ENCODE data around the gene CCDC171. TPM values are rescaled to one million over a fixed set of nuclear protein-coding genes. Genes with fewer than 3 reads are reported as not detected.

Gene CCDC171
- polyA plus RNA-seq, 1 donor from 2014 or later: 9.1 TPM

DNA sequence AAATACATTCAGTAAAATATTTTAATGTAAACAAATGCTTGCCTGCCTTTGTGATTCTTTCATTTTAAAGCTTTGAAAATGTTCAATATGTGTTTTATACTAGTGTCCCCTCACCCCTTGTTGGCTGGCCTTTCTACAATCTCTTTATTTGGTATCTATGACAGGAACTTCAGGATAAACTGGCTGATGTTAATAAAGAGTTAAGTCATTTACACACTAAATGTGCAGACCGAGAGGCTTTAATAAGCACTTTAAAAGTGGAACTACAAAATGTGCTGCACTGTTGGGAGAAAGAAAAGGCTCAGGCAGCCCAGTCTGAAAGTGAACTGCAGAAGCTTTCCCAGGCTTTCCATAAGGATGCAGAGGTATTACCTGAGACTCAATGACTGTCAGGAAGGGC lies 171.8 kb downstream of the CCDC171 start:
- Histone ChIP-seq H3K4me3 (ENCODE audit: low read length) (no peak overlapping the region), H3K9me3 (ENCODE audit: low read length) (no peaks in the 10 kb centered on the region), H2AFZ (ENCODE audit: low read depth, low read length) (no peak overlapping the region), H3K27me3 (ENCODE audit: insufficient read depth, low read depth, low read length) (no peaks in the 10 kb centered on the region), H3K9ac (ENCODE audit: low read length) (no peak overlapping the region), H3K27ac (ENCODE audit: low read length) (no peak overlapping the region), H3K9me2 (ENCODE audit: insufficient read depth, low read length) (no peaks in the 10 kb centered on the region), H3K36me3 (ENCODE audit: insufficient read depth, low read length) (no peaks in the 10 kb centered on the region), H4K20me1 (ENCODE audit: insufficient read depth) (no peaks in the 10 kb centered on the region), H3K79me2 (replicated peaks; ENCODE audit: insufficient read depth, low read length) (no peaks in the 10 kb centered on the region), H3F3A (ENCODE audit: insufficient read depth, low read length, poor library complexity, severe bottlenecking) (no peaks in the 10 kb centered on the region), H3K4me2 (ENCODE audit: low read length) (no peak overlapping the region)
- TF ChIP-seq POLR2AphosphoS5 (IDR thresholded peaks at IDR 0.05) (no peak), SMC3 (conservative IDR thresholded peaks at IDR 0.05; ENCODE audit: poor library complexity) (no peak), TAF1 (IDR thresholded peaks at IDR 0.05; ENCODE audit: low read depth) (no peak), RAD21 (conservative IDR thresholded peaks at IDR 0.05) (no peak), MXI1 (conservative IDR thresholded peaks at IDR 0.05; ENCODE audit: poor library complexity, severe bottlenecking) (no peak), EP300 (conservative IDR thresholded peaks at IDR 0.05; ENCODE audit: poor library complexity, severe bottlenecking) (no peak)
- TF ChIP-seq, protein P1, sequence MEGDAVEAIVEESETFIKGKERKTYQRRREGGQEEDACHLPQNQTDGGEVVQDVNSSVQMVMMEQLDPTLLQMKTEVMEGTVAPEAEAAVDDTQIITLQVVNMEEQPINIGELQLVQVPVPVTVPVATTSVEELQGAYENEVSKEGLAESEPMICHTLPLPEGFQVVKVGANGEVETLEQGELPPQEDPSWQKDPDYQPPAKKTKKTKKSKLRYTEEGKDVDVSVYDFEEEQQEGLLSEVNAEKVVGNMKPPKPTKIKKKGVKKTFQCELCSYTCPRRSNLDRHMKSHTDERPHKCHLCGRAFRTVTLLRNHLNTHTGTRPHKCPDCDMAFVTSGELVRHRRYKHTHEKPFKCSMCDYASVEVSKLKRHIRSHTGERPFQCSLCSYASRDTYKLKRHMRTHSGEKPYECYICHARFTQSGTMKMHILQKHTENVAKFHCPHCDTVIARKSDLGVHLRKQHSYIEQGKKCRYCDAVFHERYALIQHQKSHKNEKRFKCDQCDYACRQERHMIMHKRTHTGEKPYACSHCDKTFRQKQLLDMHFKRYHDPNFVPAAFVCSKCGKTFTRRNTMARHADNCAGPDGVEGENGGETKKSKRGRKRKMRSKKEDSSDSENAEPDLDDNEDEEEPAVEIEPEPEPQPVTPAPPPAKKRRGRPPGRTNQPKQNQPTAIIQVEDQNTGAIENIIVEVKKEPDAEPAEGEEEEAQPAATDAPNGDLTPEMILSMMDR (IDR thresholded peaks at IDR 0.05; ENCODE audit: poor library complexity, severe bottlenecking): no peak
- TF ChIP-seq, protein P2, sequence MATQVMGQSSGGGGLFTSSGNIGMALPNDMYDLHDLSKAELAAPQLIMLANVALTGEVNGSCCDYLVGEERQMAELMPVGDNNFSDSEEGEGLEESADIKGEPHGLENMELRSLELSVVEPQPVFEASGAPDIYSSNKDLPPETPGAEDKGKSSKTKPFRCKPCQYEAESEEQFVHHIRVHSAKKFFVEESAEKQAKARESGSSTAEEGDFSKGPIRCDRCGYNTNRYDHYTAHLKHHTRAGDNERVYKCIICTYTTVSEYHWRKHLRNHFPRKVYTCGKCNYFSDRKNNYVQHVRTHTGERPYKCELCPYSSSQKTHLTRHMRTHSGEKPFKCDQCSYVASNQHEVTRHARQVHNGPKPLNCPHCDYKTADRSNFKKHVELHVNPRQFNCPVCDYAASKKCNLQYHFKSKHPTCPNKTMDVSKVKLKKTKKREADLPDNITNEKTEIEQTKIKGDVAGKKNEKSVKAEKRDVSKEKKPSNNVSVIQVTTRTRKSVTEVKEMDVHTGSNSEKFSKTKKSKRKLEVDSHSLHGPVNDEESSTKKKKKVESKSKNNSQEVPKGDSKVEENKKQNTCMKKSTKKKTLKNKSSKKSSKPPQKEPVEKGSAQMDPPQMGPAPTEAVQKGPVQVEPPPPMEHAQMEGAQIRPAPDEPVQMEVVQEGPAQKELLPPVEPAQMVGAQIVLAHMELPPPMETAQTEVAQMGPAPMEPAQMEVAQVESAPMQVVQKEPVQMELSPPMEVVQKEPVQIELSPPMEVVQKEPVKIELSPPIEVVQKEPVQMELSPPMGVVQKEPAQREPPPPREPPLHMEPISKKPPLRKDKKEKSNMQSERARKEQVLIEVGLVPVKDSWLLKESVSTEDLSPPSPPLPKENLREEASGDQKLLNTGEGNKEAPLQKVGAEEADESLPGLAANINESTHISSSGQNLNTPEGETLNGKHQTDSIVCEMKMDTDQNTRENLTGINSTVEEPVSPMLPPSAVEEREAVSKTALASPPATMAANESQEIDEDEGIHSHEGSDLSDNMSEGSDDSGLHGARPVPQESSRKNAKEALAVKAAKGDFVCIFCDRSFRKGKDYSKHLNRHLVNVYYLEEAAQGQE (IDR thresholded peaks at IDR 0.05; ENCODE audit: borderline replicate concordance): no peak

DNA sequence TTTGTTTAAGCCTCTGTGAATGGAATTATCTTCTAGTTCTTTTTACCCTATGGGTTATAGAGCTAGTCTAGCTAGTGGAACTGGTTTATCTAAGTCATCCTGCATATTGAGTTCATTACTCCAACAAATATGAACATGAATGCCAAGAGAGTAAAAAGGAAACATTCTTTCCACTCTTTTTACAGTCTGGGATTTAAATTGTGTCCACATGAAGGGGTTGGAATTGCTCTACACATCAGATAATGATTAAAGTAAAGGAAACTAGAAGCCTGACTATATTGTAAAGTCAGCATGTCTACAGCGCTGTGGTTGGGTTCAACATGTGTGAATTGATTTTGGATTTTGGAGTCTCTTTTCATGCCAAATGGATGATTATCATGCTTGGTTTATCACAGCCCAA lies 173.1 kb downstream of the CCDC171 start:
- H3K9me3 ChIP-seq (ENCODE audit: low read length): no peaks in the 10 kb centered on the region
- no peak overlapping the region for H3K4me2 ChIP-seq (ENCODE audit: low read length)
- H3K9ac ChIP-seq (ENCODE audit: low read length): no peak overlapping the region
- H3F3A ChIP-seq (ENCODE audit: insufficient read depth, low read length, poor library complexity, severe bottlenecking): no peaks in the 10 kb centered on the region
- no peaks in the 10 kb centered on the region for H3K27me3 ChIP-seq (ENCODE audit: insufficient read depth, low read depth, low read length)
- H3K9me2 ChIP-seq (ENCODE audit: insufficient read depth, low read length): no peaks in the 10 kb centered on the region
- no peaks in the 10 kb centered on the region for H4K20me1 ChIP-seq (ENCODE audit: insufficient read depth)
- no peak overlapping the region for H2AFZ ChIP-seq (ENCODE audit: low read depth, low read length)
- H3K79me2 ChIP-seq (replicated peaks; ENCODE audit: insufficient read depth, low read length): no peaks in the 10 kb centered on the region
- no peak for TF ChIP-seq MXI1 (conservative IDR thresholded peaks at IDR 0.05; ENCODE audit: poor library complexity, severe bottlenecking)
- no peak for TF ChIP-seq TAF1 (IDR thresholded peaks at IDR 0.05; ENCODE audit: low read depth)
- no peak for TF ChIP-seq EP300 (conservative IDR thresholded peaks at IDR 0.05; ENCODE audit: poor library complexity, severe bottlenecking)
- TF ChIP-seq SMC3 (conservative IDR thresholded peaks at IDR 0.05; ENCODE audit: poor library complexity): no peak
- TF ChIP-seq, protein P1 (IDR thresholded peaks at IDR 0.05; ENCODE audit: poor library complexity, severe bottlenecking): no peak
- no peak for TF ChIP-seq RAD21 (conservative IDR thresholded peaks at IDR 0.05)
- no peak overlapping the region for H3K4me3 ChIP-seq (ENCODE audit: low read length)
- H3K27ac ChIP-seq (ENCODE audit: low read length): no peak overlapping the region
- H3K36me3 ChIP-seq (ENCODE audit: insufficient read depth, low read length): no peaks in the 10 kb centered on the region
